Measurements from ENCODE around the gene FANCG. TPM values are rescaled to one million over a fixed set of nuclear protein-coding genes. Genes with fewer than 3 reads are reported as not detected.

Gene FANCG
- total and polyA plus RNA-seq, 10 donors = 15.8 to 37.5 (median 24.2) TPM

DNA sequence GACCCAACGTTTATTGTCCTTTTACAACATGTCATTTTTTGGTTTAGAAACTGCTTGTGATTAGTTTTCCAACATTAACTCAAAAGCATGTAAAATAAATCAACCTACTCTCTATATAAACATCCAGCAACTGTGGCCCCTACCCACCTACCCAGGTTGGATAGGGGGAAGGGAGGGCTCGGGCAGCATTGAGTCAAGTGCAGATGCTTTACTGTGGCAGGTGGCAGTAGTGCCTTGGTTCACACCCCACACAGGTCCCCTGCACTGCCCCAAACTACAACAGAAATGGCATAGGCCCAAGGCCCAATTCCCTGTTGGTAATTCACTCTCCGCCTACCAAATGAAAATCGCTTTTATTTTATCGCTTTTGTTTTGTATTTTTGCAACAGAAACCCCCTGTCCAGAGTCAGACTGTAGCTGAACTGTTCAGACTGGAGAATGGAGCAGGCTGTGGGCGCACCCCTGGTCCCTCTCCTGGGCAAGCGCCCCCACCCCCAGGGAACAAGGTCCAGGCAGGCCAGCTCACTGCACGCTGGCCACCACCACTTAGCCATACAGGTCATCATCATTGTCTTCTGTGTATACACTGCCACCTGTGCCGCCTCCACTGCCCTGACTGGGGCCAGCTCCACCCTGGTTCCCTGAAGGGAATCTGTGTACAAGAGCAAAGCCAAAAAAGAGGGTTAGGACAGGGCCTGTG is 23.0 kb downstream of the FANCG start:
- no peak for TF ChIP-seq POLR2A (IDR thresholded peaks at IDR 0.05)
- TF ChIP-seq, protein P1, sequence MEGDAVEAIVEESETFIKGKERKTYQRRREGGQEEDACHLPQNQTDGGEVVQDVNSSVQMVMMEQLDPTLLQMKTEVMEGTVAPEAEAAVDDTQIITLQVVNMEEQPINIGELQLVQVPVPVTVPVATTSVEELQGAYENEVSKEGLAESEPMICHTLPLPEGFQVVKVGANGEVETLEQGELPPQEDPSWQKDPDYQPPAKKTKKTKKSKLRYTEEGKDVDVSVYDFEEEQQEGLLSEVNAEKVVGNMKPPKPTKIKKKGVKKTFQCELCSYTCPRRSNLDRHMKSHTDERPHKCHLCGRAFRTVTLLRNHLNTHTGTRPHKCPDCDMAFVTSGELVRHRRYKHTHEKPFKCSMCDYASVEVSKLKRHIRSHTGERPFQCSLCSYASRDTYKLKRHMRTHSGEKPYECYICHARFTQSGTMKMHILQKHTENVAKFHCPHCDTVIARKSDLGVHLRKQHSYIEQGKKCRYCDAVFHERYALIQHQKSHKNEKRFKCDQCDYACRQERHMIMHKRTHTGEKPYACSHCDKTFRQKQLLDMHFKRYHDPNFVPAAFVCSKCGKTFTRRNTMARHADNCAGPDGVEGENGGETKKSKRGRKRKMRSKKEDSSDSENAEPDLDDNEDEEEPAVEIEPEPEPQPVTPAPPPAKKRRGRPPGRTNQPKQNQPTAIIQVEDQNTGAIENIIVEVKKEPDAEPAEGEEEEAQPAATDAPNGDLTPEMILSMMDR (IDR thresholded peaks at IDR 0.05 in 8 of 11, conservative IDR thresholded peaks at IDR 0.05 in 3 of 11) = no peak
- peak in 2 of 3 donors; percentile 59 to 72 for TF ChIP-seq POLR2AphosphoS5 (IDR thresholded peaks at IDR 0.05)
- no peak for DNase-seq
- no peak overlapping the region for H3K27ac ChIP-seq
- no peak overlapping the region for H3K4me3 ChIP-seq
- H3K36me3 ChIP-seq = peaks cover 11 to 100% (median 89%) of the 10 kb centered on the region in 6 donors
- no peaks in the 10 kb centered on the region for H3K4me1 ChIP-seq
- H3K9me3 ChIP-seq = no peaks in the 10 kb centered on the region
- intact Hi-C loops (cut with DNase I; ENCODE audit: low total_unique reads) = no loop called here
- 95 to 97% (median 95%) methylated on average over 9 of the region's 9 CpGs for WGBS, 5 donors
- H3K27me3 ChIP-seq (replicated peaks in 1 of 7) = no peaks in the 10 kb centered on the region

DNA sequence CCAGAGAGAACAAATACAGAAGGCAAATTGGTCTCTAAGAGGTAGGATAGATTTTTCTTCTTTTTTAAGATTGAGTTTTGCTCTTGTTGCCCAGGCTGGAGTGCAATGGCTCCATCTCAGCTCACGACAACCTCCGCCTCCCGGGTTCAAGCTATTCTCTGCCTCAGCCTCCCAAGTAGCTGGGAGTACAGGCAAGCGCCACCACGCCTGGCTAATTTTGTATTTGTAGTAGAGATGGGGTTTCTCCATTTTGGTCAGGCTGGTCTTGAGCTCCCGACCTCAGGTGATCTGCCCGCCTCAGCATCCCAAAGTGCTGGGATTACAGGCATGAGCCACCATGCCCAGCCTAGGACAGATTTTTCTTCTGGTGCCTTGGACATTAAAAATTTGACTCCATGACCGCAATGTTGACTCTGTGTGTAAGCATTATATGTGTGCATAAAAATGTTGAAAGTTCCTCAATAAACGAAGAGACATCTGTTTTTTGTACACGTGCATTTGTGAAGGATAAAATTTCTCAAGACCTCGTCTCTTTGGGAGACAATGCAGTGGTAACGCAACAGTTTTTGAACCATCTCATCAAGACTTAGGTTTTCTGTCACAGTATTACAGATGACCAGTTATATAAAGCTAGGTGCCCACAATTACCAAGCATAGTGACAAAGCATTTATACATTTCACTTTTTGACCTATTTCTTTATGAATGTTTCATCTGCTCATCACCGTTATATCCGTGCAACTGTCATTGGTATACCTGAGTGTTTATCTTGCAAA is 24.7 kb downstream of the FANCG start:
- Histone ChIP-seq H3K36me3 (peaks cover 5 to 100% (median 81%) of the 10 kb centered on the region in 6 donors), H3K4me3 (no peak overlapping the region), H3K4me1 (no peaks in the 10 kb centered on the region), H3K9me3 (no peaks in the 10 kb centered on the region), H3K27me3 (replicated peaks in 1 of 7) (no peaks in the 10 kb centered on the region), H3K27ac (no peak overlapping the region)
- WGBS, 5 donors = 93 to 95% (median 94%) methylated on average over 14 of the region's 14 CpGs
- DNase-seq = no peak
- TF ChIP-seq POLR2AphosphoS5 (IDR thresholded peaks at IDR 0.05) = peak in 2 of 3 donors; percentile 12 to 21
- no peak for TF ChIP-seq POLR2A (IDR thresholded peaks at IDR 0.05)
- intact Hi-C loops (cut with DNase I; ENCODE audit: low total_unique reads) = no loop called here

DNA sequence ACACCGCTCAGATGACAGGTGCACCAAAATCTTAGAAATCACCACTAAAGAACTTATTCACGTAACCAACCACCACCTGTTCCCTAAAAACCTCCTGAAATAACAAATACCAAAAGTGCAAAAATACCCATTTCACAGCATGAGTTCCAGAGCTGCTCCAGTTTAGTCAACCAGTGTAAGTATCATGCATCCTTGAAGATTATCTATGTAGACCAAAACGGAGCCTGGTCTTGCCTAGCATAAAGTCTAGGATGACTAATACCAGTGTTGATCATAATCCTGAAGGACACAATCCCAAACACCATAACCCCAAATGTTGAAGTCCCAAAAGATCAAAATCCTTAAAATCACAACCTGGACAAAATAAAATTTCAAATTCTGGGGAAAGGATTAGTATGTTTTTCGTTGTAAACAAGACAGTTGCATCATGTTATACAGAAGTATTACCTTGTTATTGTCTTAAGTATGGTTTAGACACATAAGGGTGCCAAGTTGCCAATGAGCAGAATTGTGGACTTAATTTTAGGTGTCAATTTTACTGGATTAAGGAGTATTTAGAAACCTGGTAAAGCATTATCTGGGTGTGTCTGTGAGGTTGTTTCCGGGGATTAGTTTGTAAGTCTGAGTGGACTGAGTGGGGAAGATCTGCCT is 25.4 kb downstream of the FANCG start:
- intact Hi-C loops (cut with DNase I; ENCODE audit: low total_unique reads) = no loop called here
- Histone ChIP-seq H3K9me3 (no peaks in the 10 kb centered on the region), H3K36me3 (peaks cover 5 to 100% (median 81%) of the 10 kb centered on the region in 6 donors), H3K4me1 (no peaks in the 10 kb centered on the region), H3K27me3 (replicated peaks in 1 of 7) (no peaks in the 10 kb centered on the region), H3K27ac (no peak overlapping the region), H3K4me3 (no peak overlapping the region)
- 56 to 85% (median 68%) methylated on average over 5 of the region's 5 CpGs for WGBS, 5 donors
- no peak for TF ChIP-seq POLR2AphosphoS5 (IDR thresholded peaks at IDR 0.05)
- TF ChIP-seq, protein P1 (IDR thresholded peaks at IDR 0.05 in 8 of 11, conservative IDR thresholded peaks at IDR 0.05 in 3 of 11) = no peak
- no peak for DNase-seq

DNA sequence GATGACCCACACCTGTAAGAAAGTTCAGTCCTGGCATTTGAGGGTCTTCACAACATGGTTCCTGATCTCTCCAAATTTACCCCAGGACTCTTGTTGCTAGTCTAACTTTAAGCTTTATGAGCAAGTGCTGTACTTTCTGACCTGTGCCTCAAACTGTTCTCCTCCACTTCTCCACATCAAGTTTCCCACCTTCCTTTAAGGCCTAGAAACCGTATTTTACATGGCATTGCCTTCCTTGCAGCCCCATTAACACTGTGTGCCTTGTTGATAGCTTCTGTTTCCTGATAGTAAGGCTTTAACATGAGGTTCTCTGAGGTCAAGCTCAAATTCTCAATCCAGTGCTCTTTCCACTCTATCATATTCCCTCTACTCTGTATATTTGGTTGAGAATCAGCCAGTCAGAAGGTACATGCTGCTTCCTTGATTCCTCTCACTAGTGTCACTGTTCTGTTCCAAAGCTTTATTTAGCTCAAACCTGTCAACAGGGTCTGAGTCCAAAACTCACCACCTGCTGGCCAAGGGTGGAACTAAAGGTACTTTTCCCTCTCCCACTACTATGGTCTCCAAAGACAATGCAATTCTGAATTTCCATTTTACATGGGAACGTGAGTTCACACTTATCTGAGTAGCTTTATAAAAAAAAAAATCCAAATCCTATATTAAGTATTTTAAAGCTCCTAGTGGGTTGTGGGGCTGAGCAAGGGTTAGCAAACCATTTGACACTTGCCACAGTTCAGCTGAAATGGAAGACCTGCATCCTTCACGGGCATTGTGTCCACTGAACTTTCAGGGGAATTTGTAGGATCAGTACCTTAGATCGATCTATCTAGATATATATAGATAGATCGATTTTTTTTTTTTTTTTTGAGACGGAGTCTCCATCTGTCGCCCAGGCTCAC is 28.4 kb downstream of the FANCG start:
- intact Hi-C loops (cut with DNase I; ENCODE audit: low total_unique reads) = no loop called here
- Histone ChIP-seq H3K4me3 (no peak overlapping the region), H3K4me1 (no peaks in the 10 kb centered on the region), H3K27ac (peak overlapping the region in 2 of 8 donors; percentile 15 to 18), H3K36me3 (peaks cover 0 to 92% (median 66%) of the 10 kb centered on the region in 6 donors), H3K27me3 (replicated peaks in 1 of 7) (no peaks in the 10 kb centered on the region), H3K9me3 (no peaks in the 10 kb centered on the region)
- WGBS, 5 donors = 79 to 89% (median 83%) methylated on average over 7 of the region's 7 CpGs
- no peak for DNase-seq
- TF ChIP-seq, protein P1 (IDR thresholded peaks at IDR 0.05 in 8 of 11, conservative IDR thresholded peaks at IDR 0.05 in 3 of 11) = peak; percentile 23 to 74 (median 60)
- TF ChIP-seq POLR2AphosphoS5 (IDR thresholded peaks at IDR 0.05) (peak in 1 of 3 donors; percentile 38), POLR2A (IDR thresholded peaks at IDR 0.05) (no peak)
